Measurements from ENCODE around the gene CYP2J2.
"Not testable (repeated sequence)": the region's sequence is repeated elsewhere in the genome, so short reads cannot be mapped to it uniquely, and the experiment has no call there.

The CYP2J2 gene

GRCh38 chr1:59926381-59927123, at the start of gene CYP2J2:
TSS of gene CYP2J2 (minus strand) at chr1:59926773. CDS start at chr1:59926746, 27 bp downstream.
- no peak for DNase-seq (ENCODE audit: low read depth, low spot score)

- DNase-seq (ENCODE audit: low read depth, low spot score) = no peak
Measured at GRCh38 chr1:59973719-59974118, 47.1 kb upstream of the CYP2J2 start.

GRCh38 chr1:59972216-59972927, 45.8 kb upstream of the CYP2J2 start:
- no peak for DNase-seq (ENCODE audit: low read depth, low spot score)

GRCh38 chr1:59971464-59971911, 44.9 kb upstream of the CYP2J2 start:
- DNase-seq (ENCODE audit: low read depth, low spot score) = no peak

- not testable (repeated sequence) for DNase-seq (ENCODE audit: low read depth, low spot score)
Measured at GRCh38 chr1:59969542-59970175, 43.1 kb upstream of the CYP2J2 start.

GRCh38 chr1:59968746-59969145, 42.2 kb upstream of the CYP2J2 start:
- not testable (repeated sequence) for DNase-seq (ENCODE audit: low read depth, low spot score)

GRCh38 chr1:59967780-59968179, 41.2 kb upstream of the CYP2J2 start:
- DNase-seq (ENCODE audit: low read depth, low spot score) = no peak

- DNase-seq (ENCODE audit: low read depth, low spot score) = no peak
Measured at GRCh38 chr1:59967141-59967697, 40.6 kb upstream of the CYP2J2 start.

GRCh38 chr1:59952065-59952464, 25.5 kb upstream of the CYP2J2 start:
- no peak for DNase-seq (ENCODE audit: low read depth, low spot score)

GRCh38 chr1:59949648-59950047, 23.1 kb upstream of the CYP2J2 start:
- DNase-seq (ENCODE audit: low read depth, low spot score) = no peak

GRCh38 chr1:59948990-59949389, 22.4 kb upstream of the CYP2J2 start:
- no peak for DNase-seq (ENCODE audit: low read depth, low spot score)

GRCh38 chr1:59947047-59947938, 20.7 kb upstream of the CYP2J2 start:
- no peak for DNase-seq (ENCODE audit: low read depth, low spot score)

- no peak for DNase-seq (ENCODE audit: low read depth, low spot score)
Measured at GRCh38 chr1:59945790-59946189, 19.2 kb upstream of the CYP2J2 start.

GRCh38 chr1:59939393-59939792, 12.8 kb upstream of the CYP2J2 start:
- no peak for DNase-seq (ENCODE audit: low read depth, low spot score)

GRCh38 chr1:59937636-59938210, 11.2 kb upstream of the CYP2J2 start:
- no peak for DNase-seq (ENCODE audit: low read depth, low spot score)

GRCh38 chr1:59936358-59936821, 9.8 kb upstream of the CYP2J2 start:
- DNase-seq (ENCODE audit: low read depth, low spot score) = no peak

- no peak for DNase-seq (ENCODE audit: low read depth, low spot score)
Measured at GRCh38 chr1:59928996-59929395, 2.4 kb upstream of the CYP2J2 start.

- DNase-seq (ENCODE audit: low read depth, low spot score) = no peak
Measured at GRCh38 chr1:59927213-59927612, 640 bp upstream of the CYP2J2 start.

GRCh38 chr1:59924653-59925052, 1.9 kb downstream of the CYP2J2 start:
- DNase-seq (ENCODE audit: low read depth, low spot score) = no peak

- DNase-seq (ENCODE audit: low read depth, low spot score) = not testable (repeated sequence)
Measured at GRCh38 chr1:59921258-59921899, 5.2 kb downstream of the CYP2J2 start.

Data from brain pericyte (primary cell).